ENCODE results near the gene TACC2.

Gene TACC2

DNA sequence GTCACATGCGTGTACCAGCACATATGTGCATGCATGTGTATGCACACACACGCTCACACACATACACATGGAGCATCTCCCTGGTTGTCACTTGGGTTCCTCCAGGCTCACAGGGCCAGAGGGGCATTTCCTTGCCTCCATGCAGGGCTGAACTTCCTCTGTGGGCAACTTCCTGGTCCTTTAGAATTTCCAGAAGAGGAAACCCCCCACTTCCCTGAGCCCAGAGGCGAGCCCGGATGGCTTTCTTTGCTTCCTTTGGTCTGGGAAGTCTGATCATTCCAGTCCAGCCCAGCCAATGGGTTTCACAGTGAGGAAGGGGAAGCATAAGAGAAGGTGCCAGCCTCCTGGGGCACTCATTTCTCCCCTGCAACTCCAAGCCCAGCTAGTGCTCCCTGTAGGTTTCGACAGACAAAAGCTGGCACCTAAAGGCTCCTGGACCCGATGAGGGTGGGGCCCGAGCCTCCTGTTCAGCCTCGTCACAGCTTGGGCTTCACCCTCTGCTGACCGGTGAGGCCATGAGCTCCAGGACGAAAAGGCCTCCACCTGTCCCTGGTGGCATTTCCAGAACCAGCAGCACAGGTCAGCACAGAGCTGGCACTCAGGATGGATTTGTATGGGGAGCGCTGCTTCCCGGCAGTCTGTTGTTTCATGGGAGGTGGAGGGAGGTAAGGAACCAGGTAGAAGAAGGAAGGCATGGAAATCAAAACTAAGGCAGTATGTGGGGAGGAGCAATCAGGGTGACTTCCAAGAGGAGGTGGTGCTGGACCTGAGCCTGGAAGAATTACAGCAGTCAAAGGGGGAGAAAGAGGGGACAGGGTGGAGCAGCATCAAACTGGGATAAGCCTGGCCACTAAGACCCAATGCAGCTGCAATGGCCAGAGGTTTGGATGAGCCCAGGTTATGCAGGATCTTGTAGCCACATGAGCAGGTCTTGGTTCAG, 305.8 kb downstream of the TACC2 start:
- no peak overlapping the region for H3K9ac ChIP-seq
- TF ChIP-seq Cebpa-rat (IDR thresholded peaks at IDR 0.05) = no peak
- H3K4me3 ChIP-seq = no peak overlapping the region
- no peaks in the 10 kb centered on the region for H3K36me3 ChIP-seq
- peak overlapping the region in 4 of 11 experiments; percentile 4 to 10 (median 6); a peak in 5 of 22 replicates for H3K4me2 ChIP-seq
- no peak overlapping the region for H3K27ac ChIP-seq
- peaks cover 0 to 23% (median 19%) of the 10 kb centered on the region in 10 experiments; a peak in 13 of 20 replicates for H3K4me1 ChIP-seq
- H3K27me3 ChIP-seq = no peaks in the 10 kb centered on the region
- H4K20me1 ChIP-seq = no peaks in the 10 kb centered on the region
- H3K9me3 ChIP-seq (replicated peaks in 1 of 11) = no peaks in the 10 kb centered on the region

DNA sequence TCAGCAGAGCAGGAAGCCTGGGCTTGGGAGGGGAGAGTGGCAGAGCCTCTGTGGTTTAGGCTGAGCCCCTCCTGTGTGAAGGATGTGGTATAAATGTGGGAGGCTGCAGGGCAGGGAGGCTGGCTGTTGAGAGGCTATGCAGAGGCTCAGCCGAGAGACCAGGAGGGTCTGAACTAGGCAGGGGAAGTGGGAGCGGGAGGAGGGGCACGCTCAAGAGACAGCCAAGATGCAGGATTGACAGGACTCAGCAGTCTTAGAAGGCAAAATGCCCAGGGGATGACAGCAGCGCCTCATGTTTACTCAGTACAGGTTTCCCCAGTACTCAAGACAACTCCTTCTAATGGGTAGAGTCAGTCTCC, 306.5 kb downstream of the TACC2 start:
- H4K20me1 ChIP-seq = no peaks in the 10 kb centered on the region
- H3K4me2 ChIP-seq = peak overlapping the region in 3 of 11 experiments; percentile 4 to 7 (median 5); a peak in 3 of 22 replicates
- no peak for TF ChIP-seq Cebpa-rat (IDR thresholded peaks at IDR 0.05)
- no peak overlapping the region for H3K9ac ChIP-seq
- no peak overlapping the region for H3K27ac ChIP-seq
- peaks cover 0 to 23% (median 19%) of the 10 kb centered on the region in 10 experiments; a peak in 13 of 20 replicates for H3K4me1 ChIP-seq
- H3K27me3 ChIP-seq = no peaks in the 10 kb centered on the region
- no peaks in the 10 kb centered on the region for H3K36me3 ChIP-seq
- no peaks in the 10 kb centered on the region for H3K9me3 ChIP-seq (replicated peaks in 1 of 11)
- H3K4me3 ChIP-seq = no peak overlapping the region

DNA sequence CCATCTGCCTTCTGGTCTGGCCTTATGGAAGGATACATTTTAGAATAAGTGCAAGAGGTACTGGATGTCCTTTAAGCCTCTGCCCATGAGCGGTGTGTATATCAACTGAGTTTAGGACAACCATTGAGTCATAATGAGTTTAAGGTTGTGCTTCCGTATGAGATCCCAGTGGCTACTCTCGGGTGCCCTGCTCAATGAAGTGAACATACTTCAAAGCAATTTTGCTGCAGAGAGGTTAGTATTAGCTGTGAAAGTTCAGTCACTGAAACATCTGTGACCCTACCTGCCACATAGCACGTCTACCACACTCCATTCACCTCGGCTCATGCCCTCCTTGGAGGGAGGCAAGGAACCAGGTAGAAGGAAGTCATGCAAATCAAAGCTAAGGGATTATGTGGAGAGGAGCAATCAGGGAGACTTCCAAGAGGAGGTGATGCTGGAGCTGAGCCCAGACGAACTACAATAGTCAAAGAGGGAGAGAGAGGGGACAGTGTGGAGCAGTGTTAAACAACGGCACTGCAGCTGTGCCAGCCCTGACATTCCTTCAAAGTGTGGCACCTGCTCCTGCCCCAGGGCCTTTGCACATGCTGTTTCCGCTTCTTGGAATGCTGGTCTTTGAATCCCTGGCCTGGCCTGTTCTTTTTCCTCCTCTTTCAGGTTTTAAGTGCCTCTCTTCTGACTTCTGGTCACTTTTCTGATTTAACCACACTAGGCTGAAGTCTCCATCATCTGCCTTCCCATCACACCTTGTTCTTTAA, 307.6 kb downstream of the TACC2 start:
- Histone ChIP-seq H3K9me3 (replicated peaks in 1 of 11) (no peaks in the 10 kb centered on the region), H3K4me2 (no peak overlapping the region)

DNA sequence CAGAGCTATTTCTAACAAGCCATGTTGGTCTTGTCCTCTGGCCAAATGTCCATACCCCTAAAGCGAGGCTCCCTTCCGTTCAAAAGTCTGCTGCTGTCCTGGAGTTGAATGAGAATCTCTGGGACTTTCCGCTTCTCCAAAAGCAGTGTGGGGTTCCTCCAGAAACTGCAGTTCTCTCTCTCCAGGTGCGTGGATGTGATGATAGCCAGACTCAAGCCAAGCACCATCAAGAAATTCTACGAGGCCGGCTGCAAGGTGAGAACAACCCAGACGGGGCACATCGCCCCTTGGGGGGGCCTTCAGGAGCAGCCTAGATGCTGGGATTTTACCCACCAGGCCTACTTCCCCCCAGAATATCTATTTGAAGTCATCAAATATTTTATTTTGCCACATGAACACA, 308.6 kb downstream of the TACC2 start:
- no peaks in the 10 kb centered on the region for H3K27me3 ChIP-seq
- H3K4me3 ChIP-seq = no peak overlapping the region
- TF ChIP-seq Cebpa-rat (IDR thresholded peaks at IDR 0.05) = no peak
- no peak overlapping the region for H3K27ac ChIP-seq
- H3K4me2 ChIP-seq = no peak overlapping the region
- H3K4me1 ChIP-seq = peaks cover 0 to 17% (median 11%) of the 10 kb centered on the region in 10 experiments; a peak in 9 of 20 replicates
- no peak overlapping the region for H3K9ac ChIP-seq
- no peaks in the 10 kb centered on the region for H4K20me1 ChIP-seq
- no peaks in the 10 kb centered on the region for H3K36me3 ChIP-seq
- H3K9me3 ChIP-seq (replicated peaks in 1 of 11) = no peaks in the 10 kb centered on the region

More for the DNA sequence above, 307.6 kb downstream of the TACC2 start:
- Histone ChIP-seq H3K27me3 (no peaks in the 10 kb centered on the region), H3K27ac (no peak overlapping the region), H3K4me1 (peaks cover 0 to 17% (median 11%) of the 10 kb centered on the region in 10 experiments; a peak in 9 of 20 replicates), H3K36me3 (no peaks in the 10 kb centered on the region), H3K4me3 (no peak overlapping the region), H3K9ac (no peak overlapping the region), H4K20me1 (no peaks in the 10 kb centered on the region)
- TF ChIP-seq Cebpa-rat (IDR thresholded peaks at IDR 0.05) = no peak

DNA sequence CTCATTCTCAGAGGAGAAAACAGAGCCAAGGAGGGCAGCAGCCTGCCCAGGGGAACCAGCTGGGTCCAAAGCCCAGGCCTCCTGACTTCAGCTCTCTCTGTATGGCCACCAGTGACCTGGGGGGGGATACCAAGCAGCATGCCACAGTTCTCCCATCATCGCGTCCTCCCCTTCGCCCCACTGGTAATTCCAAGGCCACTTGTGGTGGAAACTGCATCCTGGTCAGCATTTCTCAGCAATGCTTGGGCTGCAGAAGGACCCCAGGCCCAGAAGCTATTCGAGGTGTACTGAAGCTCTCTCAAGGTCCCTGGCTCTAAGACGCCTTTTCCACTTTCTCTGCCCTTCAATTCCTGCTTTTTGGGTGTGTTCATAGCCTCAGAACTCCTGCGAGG, 309.2 kb downstream of the TACC2 start:
- Histone ChIP-seq H3K9me3 (replicated peaks in 1 of 11) (no peaks in the 10 kb centered on the region), H3K4me2 (no peak overlapping the region), H3K9ac (no peak overlapping the region), H3K27me3 (no peaks in the 10 kb centered on the region), H3K27ac (no peak overlapping the region), H4K20me1 (no peaks in the 10 kb centered on the region), H3K4me3 (no peak overlapping the region), H3K4me1 (peaks cover 0 to 17% (median 11%) of the 10 kb centered on the region in 10 experiments; a peak in 9 of 20 replicates), H3K36me3 (no peaks in the 10 kb centered on the region)
- no peak for TF ChIP-seq Cebpa-rat (IDR thresholded peaks at IDR 0.05)

DNA sequence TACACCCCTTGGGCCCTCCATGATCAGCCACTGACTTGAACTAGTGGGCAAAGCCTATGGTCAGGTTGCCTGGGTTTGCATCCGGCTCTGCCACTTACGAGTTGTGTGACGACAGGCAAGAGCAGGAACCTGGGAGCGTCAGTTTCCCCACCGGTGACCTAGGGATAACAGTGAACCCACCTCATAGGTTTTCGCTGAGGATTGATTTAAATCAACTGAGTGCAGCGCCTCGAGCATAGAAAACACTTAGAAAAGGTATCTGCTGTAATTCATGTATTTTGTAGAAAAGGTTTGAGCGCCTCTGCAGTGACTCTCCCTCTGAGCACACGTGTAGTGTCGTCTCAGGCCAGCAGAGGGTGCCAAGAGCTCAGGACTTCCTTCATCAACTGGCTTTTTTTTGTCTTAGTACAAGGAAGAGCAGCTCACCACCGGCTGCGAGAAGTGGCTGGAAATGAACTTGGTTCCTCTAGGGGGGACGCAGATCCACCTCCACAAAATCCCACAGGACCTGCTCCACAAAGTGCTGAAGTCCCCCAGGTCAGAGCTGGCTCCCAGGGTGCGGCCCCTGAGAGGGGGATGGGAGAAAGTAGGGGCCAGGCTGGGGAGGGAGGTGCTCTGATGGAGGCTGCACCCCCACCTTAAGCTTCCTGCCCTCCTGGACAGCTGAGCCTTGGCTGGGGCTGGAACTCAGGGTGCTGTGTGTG, 309.8 kb downstream of the TACC2 start:
- Histone ChIP-seq H3K4me3 (no peak overlapping the region), H3K27ac (no peak overlapping the region), H3K4me2 (peak overlapping the region in 10 of 11 experiments; percentile 32 to 70 (median 49); a peak in 17 of 22 replicates), H4K20me1 (no peaks in the 10 kb centered on the region), H3K4me1 (peaks cover 0 to 17% (median 11%) of the 10 kb centered on the region in 10 experiments; a peak in 9 of 20 replicates), H3K9ac (peak overlapping the region in 2 of 11 experiments; percentile 20 to 53; a peak in 3 of 22 replicates), H3K36me3 (no peaks in the 10 kb centered on the region), H3K9me3 (replicated peaks in 1 of 11) (no peaks in the 10 kb centered on the region), H3K27me3 (no peaks in the 10 kb centered on the region)
- no peak for TF ChIP-seq Cebpa-rat (IDR thresholded peaks at IDR 0.05)

DNA sequence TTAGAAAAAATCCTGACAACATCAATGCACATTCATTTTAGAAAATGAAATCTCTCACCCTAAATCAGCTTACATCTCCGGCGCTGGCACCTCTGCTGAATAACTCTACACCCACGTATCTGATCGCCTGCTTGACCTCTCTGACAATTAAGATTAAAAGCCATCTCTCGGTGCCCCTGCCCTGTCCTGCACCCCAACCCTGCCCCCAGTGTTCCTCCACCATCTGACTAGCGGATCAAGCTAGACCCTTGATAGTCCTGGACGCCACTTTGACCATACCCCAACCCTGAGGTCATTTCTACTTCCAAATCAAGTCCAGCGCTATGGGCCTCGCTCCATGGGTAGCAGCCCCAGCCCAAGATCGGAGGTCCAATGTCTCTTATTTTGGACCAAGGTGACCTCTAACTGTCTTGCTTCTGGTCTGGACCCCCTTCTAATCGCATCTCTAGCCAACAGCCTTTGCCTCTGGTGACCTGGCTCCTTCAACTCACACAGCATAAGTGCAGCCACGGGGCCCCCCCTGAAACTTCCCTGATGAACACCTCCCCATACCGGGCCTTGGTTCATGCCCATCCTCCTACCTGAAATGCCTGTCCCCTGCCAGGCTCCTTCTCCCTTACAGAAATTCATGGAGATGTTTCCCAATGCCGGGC, 310.6 kb downstream of the TACC2 start:
- Histone ChIP-seq H4K20me1 (no peaks in the 10 kb centered on the region), H3K27ac (no peak overlapping the region), H3K36me3 (no peaks in the 10 kb centered on the region), H3K9ac (no peak overlapping the region; a peak in 1 of 22 replicates), H3K27me3 (no peaks in the 10 kb centered on the region), H3K9me3 (replicated peaks in 1 of 11) (no peaks in the 10 kb centered on the region), H3K4me3 (no peak overlapping the region), H3K4me1 (peaks cover 0 to 15% (median 10%) of the 10 kb centered on the region in 10 experiments; a peak in 9 of 20 replicates), H3K4me2 (peak overlapping the region in 3 of 11 experiments; percentile 48 to 58 (median 50); a peak in 4 of 22 replicates)
- TF ChIP-seq Cebpa-rat (IDR thresholded peaks at IDR 0.05) = no peak

DNA sequence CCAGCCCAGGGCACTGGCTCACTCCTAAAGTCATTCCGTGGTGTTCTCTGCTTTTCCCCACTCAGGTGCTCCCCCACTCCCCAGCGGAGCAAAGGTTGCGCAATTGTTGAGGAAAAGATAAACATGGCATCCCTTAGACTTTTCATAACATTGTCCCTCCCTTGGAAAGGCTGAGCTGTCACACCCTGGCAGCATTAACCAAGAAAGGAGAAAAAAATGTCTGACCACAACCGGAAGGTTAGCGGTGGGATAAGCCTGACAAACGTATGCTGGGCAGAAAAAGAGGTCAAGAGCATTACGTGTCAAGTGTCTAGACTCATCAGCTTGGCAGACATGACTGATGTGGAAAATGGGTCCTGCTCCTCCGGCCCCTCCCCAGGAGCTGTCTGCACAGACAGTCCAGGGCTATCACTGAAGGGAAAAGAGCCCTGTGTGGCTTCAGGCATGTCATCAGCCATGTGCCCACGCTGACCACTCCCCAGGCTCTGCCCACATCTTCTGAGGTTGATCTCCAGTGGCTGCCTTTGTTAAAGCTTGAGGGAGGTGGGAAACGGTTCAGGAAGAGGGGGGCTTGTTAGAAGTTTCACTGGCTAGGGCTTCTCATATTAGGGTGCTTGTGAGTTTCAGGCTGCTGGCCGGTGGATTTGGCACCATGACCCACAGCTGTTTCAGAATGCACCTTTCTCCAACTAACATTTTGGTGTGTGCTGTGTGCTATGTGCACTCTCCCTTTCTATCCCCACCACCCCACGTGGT, 312.3 kb downstream of the TACC2 start:
- Histone ChIP-seq H4K20me1 (no peaks in the 10 kb centered on the region), H3K4me1 (peaks cover 0 to 5% (median 0%) of the 10 kb centered on the region in 10 experiments; a peak in 5 of 20 replicates), H3K4me2 (no peak overlapping the region), H3K4me3 (no peak overlapping the region), H3K9me3 (replicated peaks in 1 of 11) (peaks cover 0 to 12% (median 7%) of the 10 kb centered on the region in 11 experiments; a peak in 5 of 22 replicates), H3K27ac (no peak overlapping the region), H3K27me3 (no peaks in the 10 kb centered on the region), H3K36me3 (no peaks in the 10 kb centered on the region), H3K9ac (no peak overlapping the region)
- TF ChIP-seq Cebpa-rat (IDR thresholded peaks at IDR 0.05) = peak in 10 of 11 experiments; percentile 50 to 93 (median 71); a peak in 18 of 22 replicates

All from BLaER1 treated with 17β-estradiol and CSF1 and Interleukin-3, amounts not matched to agents 10 nM and 100 nM (cell line).